OCI-LY7 (cell line): Measurements from ENCODE around the gene ATP2A1.

Experiments used
- EZH2phosphoT487 ChIP-seq: fragments of 200-600 bp; sonication (generic); IDR thresholded peaks from 2 replicates; pipeline ENCODE4 v1.6.1; 2018; ENCODE audit warnings: low read depth, borderline replicate concordance, mild to moderate bottlenecking, mixed run types, antibody characterized with exemption, low read length, moderate library complexity, mixed read lengths
- TF ChIP-seq, protein P1 (sequence below): fragments of 200-600 bp; sonication (generic); conservative IDR thresholded peaks from 2 replicates; pipeline ENCODE4 v1.5.1; 2014; ENCODE audit warnings: mild to moderate bottlenecking, antibody characterized with exemption, low read length, moderate library complexity, mixed read lengths

- TF ChIP-seq, protein P1, sequence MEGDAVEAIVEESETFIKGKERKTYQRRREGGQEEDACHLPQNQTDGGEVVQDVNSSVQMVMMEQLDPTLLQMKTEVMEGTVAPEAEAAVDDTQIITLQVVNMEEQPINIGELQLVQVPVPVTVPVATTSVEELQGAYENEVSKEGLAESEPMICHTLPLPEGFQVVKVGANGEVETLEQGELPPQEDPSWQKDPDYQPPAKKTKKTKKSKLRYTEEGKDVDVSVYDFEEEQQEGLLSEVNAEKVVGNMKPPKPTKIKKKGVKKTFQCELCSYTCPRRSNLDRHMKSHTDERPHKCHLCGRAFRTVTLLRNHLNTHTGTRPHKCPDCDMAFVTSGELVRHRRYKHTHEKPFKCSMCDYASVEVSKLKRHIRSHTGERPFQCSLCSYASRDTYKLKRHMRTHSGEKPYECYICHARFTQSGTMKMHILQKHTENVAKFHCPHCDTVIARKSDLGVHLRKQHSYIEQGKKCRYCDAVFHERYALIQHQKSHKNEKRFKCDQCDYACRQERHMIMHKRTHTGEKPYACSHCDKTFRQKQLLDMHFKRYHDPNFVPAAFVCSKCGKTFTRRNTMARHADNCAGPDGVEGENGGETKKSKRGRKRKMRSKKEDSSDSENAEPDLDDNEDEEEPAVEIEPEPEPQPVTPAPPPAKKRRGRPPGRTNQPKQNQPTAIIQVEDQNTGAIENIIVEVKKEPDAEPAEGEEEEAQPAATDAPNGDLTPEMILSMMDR = no peak
- TF ChIP-seq EZH2phosphoT487 = no peak
These were observed 44.9 kb downstream of the ATP2A1 start for GRCh38 chr16:28923231-28923587.
